Urinary bladder (tissue), 4 donors: ENCODE measurements around the gene UBE2D3. TPM values are rescaled to one million over a fixed set of nuclear protein-coding genes. Genes with fewer than 3 reads are reported as not detected.

Source experiments
- DNase-seq: peaks from one replicate; pipeline ENCODE4 v3.0.0-alpha.2; 2015; ENCODE audit errors: extremely low spot score
- H3K27ac ChIP-seq: one replicate; pipeline ENCODE4 v1.5.1; 2013; ENCODE audit warnings: low read depth, mild to moderate bottlenecking, moderate library complexity
- H3K36me3 ChIP-seq: one replicate; pipeline ENCODE4 v1.6.1; 2013; ENCODE audit warnings: mild to moderate bottlenecking, moderate library complexity; ENCODE audit not compliant: insufficient read depth
- H3K4me1 ChIP-seq: one replicate; pipeline ENCODE4 v1.6.1; 2013; ENCODE audit warnings: mild to moderate bottlenecking, moderate library complexity; ENCODE audit not compliant: insufficient read depth
- H3K4me3 ChIP-seq: one replicate; pipeline ENCODE4 v1.5.1; 2013; ENCODE audit warnings: low read depth, low read length
- WGBS: extraction: QIAGEN DNeasy Blood & Tissue Kit; methylation state at CpG from one replicate; pipeline ENCODE4 v1.1.7; 2013; 5-methylcytosine and 5-hydroxymethylcytosine counted together
- polyA plus RNA-seq: library from polyadenylated mRNA; stranded (reverse); fragments of 200-250 nt; gene quantifications from one replicate; pipeline ENCODE4 v1.2.3, GENCODE V29; 2013
- small RNA-seq: library from RNA; depleted of rRNA; stranded (forward); fragments of <200 nt; gene quantifications from one replicate; pipeline ENCODE3, GENCODE V24; 2014
- total RNA-seq: library from RNA; depleted of rRNA; stranded (reverse); fragments of >200 nt; gene quantifications from one replicate; pipeline ENCODE4 v1.2.3, GENCODE V29; 2014
- donor health status: healthy with polysubstance abuse.
- donor health status: healthy.

The UBE2D3 gene
- total and polyA plus RNA-seq, 2 donors, result 220 to 285 TPM

DNA sequence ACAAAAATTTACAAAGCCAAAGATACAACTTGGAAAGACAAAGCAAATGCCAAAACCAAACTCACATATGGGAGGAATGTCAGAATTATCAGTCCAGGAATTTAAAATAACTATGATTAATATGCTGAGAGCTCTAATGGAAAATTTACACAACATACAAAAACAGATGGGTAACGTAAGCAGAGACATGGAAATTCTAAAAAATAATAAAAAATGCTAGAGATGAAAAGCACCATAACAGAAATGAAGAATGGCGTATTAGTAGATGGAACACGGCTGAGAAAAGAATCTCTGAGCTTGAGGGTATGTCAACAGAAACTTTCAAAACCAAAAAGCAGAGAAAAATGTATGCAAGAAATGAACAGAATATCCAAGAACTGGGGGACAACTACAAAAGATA is 62.5 kb downstream of the UBE2D3 start:
- DNase-seq, result no peak
- Histone ChIP-seq H3K36me3 (no peaks in the 10 kb centered on the region), H3K4me1 (no peaks in the 10 kb centered on the region), H3K27ac (no peak overlapping the region), H3K4me3 (no peak overlapping the region)
- 79% methylated on average over 3 of the region's 3 CpGs for WGBS

DNA sequence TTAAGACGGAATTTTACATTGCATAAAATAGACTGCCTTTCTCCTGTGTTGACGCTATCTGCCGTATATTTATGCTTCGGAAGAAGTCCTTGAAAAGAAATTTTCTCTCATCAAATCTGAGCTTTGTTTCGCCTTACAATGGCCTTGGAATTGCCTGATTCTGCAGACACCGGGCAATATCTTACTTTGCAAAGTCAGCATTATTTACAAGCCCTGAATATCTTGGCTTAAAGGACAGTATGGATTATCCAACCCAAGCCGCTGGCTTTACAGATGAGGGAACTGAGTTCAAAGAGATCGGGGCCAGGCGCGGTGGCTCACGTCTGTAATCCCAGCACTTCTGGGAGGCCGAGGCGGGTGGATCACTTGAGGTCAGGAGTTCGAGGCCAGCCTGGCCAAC is 65.4 kb downstream of the UBE2D3 start:
- Histone ChIP-seq H3K36me3 (no peaks in the 10 kb centered on the region), H3K27ac (no peak overlapping the region), H3K4me1 (no peaks in the 10 kb centered on the region), H3K4me3 (no peak overlapping the region)
- WGBS, result 46% methylated on average over 14 of the region's 14 CpGs
- DNase-seq, result no peak

DNA sequence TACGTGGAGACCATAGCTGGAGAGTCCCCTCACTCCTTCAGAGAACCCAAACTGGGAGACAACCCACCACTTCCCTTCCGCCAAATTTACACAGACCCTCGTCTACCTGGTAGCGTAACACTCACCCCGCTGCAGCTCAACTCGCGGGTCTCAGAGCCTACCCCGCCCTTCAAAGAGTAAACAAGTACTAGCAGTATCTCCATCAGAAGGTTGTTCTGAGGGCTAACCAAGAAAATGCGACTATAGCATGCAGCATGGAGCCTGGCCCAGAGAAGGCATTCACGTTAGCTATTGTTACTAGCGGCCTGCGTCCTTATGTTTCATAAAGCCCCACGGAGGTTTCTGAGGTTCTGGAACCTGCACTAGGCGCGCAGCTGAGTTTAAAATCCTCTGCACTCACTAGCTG is 66.1 kb downstream of the UBE2D3 start:
- 2% methylated on average over 15 of the region's 15 CpGs for WGBS
- H3K4me3 ChIP-seq, result peak overlapping the region; percentile 93
- no peaks in the 10 kb centered on the region for H3K4me1 ChIP-seq
- no peaks in the 10 kb centered on the region for H3K36me3 ChIP-seq
- DNase-seq, result no peak
- H3K27ac ChIP-seq, result no peak overlapping the region

DNA sequence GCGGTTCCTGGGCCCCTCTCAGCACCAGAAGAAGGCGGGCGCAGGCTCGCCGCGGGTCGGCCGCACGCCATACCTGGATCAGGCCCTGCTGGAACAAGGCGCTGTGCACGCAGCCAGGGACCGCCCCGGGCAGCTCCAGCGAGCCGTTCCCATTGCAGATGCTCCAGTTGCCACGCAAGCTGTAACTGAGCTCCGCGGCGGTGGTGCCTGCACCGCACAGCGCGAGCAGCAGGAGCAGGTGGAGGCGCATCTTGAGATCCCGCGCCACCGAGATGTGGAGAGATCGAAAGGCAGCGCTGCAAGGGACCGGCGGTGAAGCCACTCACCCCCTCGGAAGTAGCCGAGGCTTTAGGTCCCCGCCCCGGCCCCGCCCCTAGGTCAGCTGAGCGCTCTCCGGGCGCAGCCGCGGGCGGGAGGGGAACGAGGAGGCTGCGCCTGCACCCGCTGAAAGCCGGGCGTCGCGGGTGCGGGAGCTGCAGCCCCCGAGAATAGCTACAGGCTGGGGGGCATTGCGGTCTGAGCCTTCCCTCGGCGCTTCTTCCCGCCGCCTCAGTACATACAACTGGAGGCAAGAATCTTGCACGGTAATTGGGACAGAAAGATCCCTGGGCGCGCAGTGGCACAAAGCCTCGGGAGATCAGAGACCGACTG is 66.6 kb downstream of the UBE2D3 start, which contains the start of gene MANBA:
Gene MANBA, minus strand, starts transcription at position 324 of the 651 bp plus-strand sequence. Its CDS starts 74 bp downstream, at position 250.
- Histone ChIP-seq H3K27ac (peak within 1 kb of the TSS; percentile 59), H3K4me3 (peak within 1 kb of the TSS; percentile 93), H3K36me3 (no peaks in the 10 kb centered on the region), H3K4me1 (no peaks in the 10 kb centered on the region)
- under 1% methylated on average over 60 of the region's 60 CpGs for WGBS
- peak; percentile 56 for DNase-seq

DNA sequence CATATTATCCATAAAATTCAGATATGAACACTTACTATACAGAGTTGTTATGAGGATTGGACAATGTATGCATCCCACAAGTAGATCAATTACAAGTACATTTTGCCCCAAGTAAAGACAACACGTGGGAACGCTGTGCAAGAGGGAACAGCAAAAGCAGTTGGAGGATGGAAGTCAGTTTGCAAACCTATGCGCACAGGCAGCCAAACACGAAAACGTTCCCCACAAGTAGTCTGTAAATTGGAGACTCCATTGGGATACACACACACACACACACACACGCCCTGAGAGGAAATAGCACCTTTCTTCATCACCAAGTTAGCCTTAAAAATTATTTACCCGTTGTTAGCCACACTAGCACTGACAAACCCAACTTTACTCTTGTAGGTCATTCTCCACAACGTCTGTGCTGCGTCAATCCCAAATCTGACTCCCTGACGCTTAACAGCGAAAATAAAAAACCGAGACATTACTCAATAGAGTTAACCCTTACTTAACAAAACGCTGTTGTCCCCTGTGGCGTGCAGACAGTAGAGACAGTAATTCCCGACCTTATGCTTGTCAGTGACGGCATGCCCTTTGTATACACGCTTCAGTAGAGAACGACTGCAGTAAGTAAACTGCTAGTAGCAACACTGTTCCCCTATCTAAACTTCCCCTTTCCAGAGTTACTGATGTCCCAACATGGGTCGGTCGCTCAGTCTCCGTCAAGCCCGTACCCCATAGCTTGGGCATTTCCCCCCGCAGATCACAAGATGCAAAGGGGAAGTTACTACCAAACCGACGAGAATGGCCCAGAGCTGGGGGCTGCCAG is 67.3 kb downstream of the UBE2D3 start:
- Histone ChIP-seq H3K27ac (peak overlapping the region; percentile 59), H3K4me3 (peak overlapping the region; percentile 93), H3K4me1 (no peaks in the 10 kb centered on the region), H3K36me3 (no peaks in the 10 kb centered on the region)
- 3% methylated on average over 25 of the region's 25 CpGs for WGBS
- peak; percentile 13 for DNase-seq

DNA sequence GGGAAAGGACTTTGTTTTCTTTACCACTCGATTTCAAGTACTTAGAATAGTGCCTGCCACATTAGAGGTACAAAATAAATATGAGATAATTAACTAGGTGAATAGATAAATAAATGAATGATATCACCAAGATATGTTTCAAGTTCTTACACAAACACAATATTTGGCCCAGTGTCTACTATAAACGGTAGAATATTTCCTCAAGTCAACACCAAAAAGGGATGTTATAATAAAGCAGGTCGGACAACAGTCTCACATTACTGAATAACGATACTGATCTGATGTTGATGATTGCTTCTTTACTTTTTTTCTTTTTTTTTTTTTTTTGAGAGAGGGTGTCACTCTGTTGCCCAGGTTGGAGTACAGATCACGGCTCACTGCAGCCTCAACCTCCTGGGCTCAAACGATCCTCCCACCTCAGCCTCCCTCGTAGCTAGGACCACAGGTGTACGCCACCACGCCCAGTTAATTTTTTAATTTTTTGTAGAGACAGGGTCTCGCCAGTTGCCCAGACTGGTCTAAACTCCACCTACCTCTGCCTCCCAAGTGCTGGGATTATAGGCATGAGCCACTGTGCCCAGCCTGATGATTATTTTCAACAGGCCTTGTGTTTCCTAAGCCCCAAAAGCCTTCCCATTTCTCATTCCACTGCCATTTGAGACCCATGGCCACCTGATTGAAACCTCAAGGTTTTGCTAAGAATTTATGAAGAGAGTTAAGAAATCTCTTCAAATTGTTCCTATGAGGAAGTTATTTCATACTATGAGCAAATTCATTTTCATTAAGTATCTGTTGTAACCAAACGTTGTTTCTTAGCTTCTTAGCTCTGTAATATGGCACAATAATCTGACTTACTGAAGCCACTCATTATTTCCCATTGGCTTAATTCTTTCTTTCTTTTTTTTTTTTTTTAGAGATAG is 68.8 kb downstream of the UBE2D3 start:
- WGBS, result 87% methylated on average over 11 of the region's 11 CpGs
- H3K4me1 ChIP-seq, result no peaks in the 10 kb centered on the region
- no peak overlapping the region for H3K4me3 ChIP-seq
- H3K36me3 ChIP-seq, result no peaks in the 10 kb centered on the region
- H3K27ac ChIP-seq, result no peak overlapping the region
- DNase-seq, result no peak

DNA sequence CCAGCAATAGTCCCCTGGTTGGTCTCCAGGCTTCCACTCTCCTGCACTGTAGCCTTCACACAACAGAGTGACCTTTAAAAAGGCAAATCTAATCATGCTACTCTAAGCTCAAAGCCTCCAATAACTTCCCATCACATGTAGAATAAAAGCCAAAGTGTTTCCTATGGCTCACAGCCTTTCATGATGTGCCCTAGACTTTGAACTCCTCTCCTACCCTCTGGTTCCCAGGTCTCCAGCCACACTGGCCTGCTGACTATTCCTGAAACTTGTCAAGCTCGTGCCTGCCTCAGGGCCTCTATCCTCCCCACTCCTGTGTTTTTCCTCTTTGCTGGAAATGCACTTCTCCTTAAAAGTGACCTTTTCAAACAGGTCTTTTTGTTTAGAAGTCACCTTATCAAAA is 69.7 kb downstream of the UBE2D3 start:
- Histone ChIP-seq H3K36me3 (no peaks in the 10 kb centered on the region), H3K27ac (no peak overlapping the region), H3K4me3 (no peak overlapping the region), H3K4me1 (no peaks in the 10 kb centered on the region)
- no peak for DNase-seq
- 56% methylated on average over 1 of the region's 1 CpG for WGBS

DNA sequence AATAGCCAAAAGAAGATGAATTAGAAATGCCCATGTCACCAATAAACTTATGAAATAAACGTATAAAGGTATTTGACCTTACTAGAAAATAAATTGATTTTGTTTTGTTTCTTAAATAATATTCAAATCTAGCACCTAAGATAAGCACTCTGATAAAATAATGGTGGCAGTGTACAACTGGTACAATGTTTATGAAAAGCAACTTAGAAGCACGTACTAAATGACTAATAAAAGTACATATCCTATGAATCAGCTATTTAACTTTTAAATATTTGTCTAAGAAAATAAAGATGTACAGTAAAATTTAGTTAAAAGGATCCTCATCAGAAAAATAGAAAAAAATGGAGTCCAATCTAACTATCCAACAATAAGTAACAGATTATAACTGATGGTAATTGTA is 73.3 kb downstream of the UBE2D3 start:
- Histone ChIP-seq H3K4me3 (no peak overlapping the region), H3K27ac (no peak overlapping the region), H3K36me3 (no peaks in the 10 kb centered on the region), H3K4me1 (no peaks in the 10 kb centered on the region)
- no peak for DNase-seq
- 83% methylated on average over 2 of the region's 2 CpGs for WGBS

DNA sequence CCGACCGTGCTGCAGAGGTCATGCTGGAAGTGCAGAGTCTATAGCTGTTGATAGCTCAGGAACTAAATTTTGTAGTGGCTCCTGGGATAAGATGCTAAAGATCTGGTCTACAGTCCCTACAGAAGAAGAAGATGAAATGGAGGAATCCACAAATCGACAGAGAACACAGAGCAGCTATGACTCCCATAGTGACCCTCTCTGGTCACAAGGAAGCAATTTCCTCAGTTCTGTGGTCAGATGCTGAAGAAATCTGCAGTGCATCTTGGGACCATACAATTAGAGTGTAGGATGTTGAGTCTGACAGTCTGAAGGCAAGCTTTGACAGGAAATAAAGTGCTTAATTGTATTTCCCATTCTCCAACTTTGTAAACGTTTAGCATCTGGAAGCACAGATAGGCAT is 75.4 kb downstream of the UBE2D3 start:
- WGBS, result 78% methylated on average over 4 of the region's 4 CpGs
- no peak for DNase-seq
- Histone ChIP-seq H3K4me1 (no peaks in the 10 kb centered on the region), H3K4me3 (no peak overlapping the region), H3K36me3 (no peaks in the 10 kb centered on the region), H3K27ac (no peak overlapping the region)

Small RNA genes within 50 kb of the gene (small RNA-seq; reads per million reads assigned to genes)
- not detected for gene RNU7-151P

Other genes with a start within 250 kb of the UBE2D3 start
- gene MANBA, start 66.6 kb downstream of the UBE2D3 start, total RNA-seq, result 62.2 TPM
- gene MANBA, start 66.6 kb downstream of the UBE2D3 start, polyA plus RNA-seq, result 23.3 TPM
- gene CISD2, start 41.4 kb upstream of the UBE2D3 start, total RNA-seq, result 36.7 TPM
- gene CISD2, start 41.4 kb upstream of the UBE2D3 start, polyA plus RNA-seq, result 19.2 TPM
- gene SLC9B1, start 192.2 kb upstream of the UBE2D3 start, total RNA-seq, result 5.2 TPM
- 0.61 TPM for gene SLC9B1, start 192.2 kb upstream of the UBE2D3 start, polyA plus RNA-seq
- gene SLC9B2, start 249.2 kb upstream of the UBE2D3 start, total RNA-seq, result 22.8 TPM
- 14.9 TPM for gene SLC9B2, start 249.2 kb upstream of the UBE2D3 start, polyA plus RNA-seq